GM19193 (cell line): ENCODE measurements around the gene SMARCA1.

Experiments
- POLR2A ChIP-seq: IDR thresholded peaks from 4 replicates; pipeline ENCODE4 v1.6.1; 2011; ENCODE audit not compliant: insufficient read depth, insufficient read length; ENCODE audit errors: extremely low read depth

The SMARCA1 gene

GRCh38 chrX:129423191-129423590 lies 100.1 kb downstream of the SMARCA1 start:
- no peak for TF ChIP-seq POLR2A

- no peak for TF ChIP-seq POLR2A
Observed at GRCh38 chrX:129404670-129405008, 118.7 kb downstream of the SMARCA1 start.

- TF ChIP-seq POLR2A = no peak
Observed at GRCh38 chrX:129403974-129404669, 119.2 kb downstream of the SMARCA1 start.
